PC-9 (cell line): Measurements from ENCODE around the gene SPRR2A.

Source experiments
- CTCF ChIP-seq: fragments of 200-600 bp; sonication (generic); conservative IDR thresholded peaks from 2 replicates; pipeline ENCODE4 v1.6.1; 2017; ENCODE audit warnings: mixed run types, antibody characterized with exemption, mild to moderate bottlenecking, moderate library complexity
- EZH2 ChIP-seq: fragments of 200-600 bp; sonication (generic); IDR thresholded peaks from 2 replicates; pipeline ENCODE4 v1.8.0; 2017; ENCODE audit warnings: antibody characterized with exemption, low read depth

- TF ChIP-seq CTCF (no peak), EZH2 (no peak)
These were observed 30.3 kb upstream of the SPRR2A start for GRCh38 chr1:153087652-153088051.
